ENCODE results near the gene PEX7. TPM values are rescaled to one million over a fixed set of nuclear protein-coding genes. Genes with fewer than 3 reads are reported as not detected.
A peak's percentile ranks its signal among the peaks of the same experiment; 100 is the strongest.

PEX7 gene
- total and polyA plus RNA-seq, 10 of the 15 experiments (the other 5 are each of a cell fraction or from before 2014, with no cell fraction given): 0.58 to 12.4 (median 8.8) TPM

DNA sequence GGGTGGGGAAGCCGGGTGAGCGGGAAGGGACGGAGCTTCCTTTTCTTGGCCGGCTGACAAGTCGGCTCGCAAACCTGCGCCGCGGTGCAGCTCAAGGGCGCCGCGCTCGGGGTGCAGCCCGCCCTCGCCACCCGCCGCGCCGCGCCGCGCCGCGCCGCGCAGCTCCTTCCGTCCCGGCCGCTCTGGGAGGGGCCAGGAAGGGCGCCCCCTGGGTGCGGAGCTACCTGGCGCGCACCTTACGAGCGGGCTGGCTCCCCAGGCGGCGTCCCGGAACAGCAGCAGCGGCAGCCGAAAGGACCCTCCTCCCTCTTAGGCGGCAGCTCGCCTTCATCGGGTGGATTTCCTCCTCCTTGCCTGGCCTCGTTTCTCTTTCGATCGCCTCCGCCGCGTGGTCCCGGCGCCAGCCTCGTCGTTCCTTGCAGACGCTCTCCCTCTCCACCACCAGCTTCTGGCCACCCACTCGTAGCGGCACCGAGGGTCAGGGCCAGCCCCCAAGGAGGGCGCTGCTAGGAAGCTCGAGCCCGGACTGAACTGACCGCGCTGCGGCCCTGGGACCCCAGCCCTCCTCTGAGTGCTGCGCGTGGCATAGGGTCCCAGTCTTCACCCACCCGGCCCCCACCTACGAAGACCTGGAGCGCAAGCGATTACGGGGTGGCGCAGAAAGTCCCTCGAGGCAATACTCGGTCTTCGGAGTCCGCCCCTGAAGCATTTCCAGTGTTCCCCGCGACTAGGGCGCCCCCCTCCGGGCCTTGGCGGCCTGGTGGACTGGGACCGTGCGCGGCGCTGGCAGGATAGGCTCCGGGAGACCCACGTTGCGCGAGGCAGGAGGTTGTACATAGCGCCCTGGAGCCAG is 29.8 kb upstream of the PEX7 start, which contains the start of gene MAP3K5 (continued):
- TF ChIP-seq SIN3A (IDR thresholded peaks at IDR 0.05; ENCODE audit: low read depth, low read length) (peak; percentile 49; the same call in 1 of the 2 replicates), ZBTB4 (CRISPR knock-in tag; IDR thresholded peaks at IDR 0.05) (no peak), BRCA1 (IDR thresholded peaks at IDR 0.05; ENCODE audit: low read depth, low read length) (no peak), ZBED1 (IDR thresholded peaks at IDR 0.05; ENCODE audit: borderline replicate concordance) (no peak; the same call in 1 of the 2 replicates), SMAD5 (IDR thresholded peaks at IDR 0.05; ENCODE audit: low read depth) (no peak), CEBPB (IDR thresholded peaks at IDR 0.05; ENCODE audit: borderline replicate concordance in 1 of 2, low read depth in 2 of 2, low read length in 2 of 2) (no peak), MYC (IDR thresholded peaks at IDR 0.05; ENCODE audit: insufficient read depth, insufficient read length, insufficient replicate concordance, low read length, severe bottlenecking) (peak; percentile 46), EP300 (IDR thresholded peaks at IDR 0.05; ENCODE audit: borderline replicate concordance in 1 of 2, control insufficient read depth in 1 of 2, low read depth in 2 of 2, low read length in 2 of 2) (peak in 1 of 2 experiments; percentile 4; a peak in 1 of 4 replicates), NRF1 (conservative IDR thresholded peaks at IDR 0.05; ENCODE audit: low read depth, low read length) (peak; percentile 5; the same call in 1 of the 2 replicates), CBFB (IDR thresholded peaks at IDR 0.05; ENCODE audit: low read depth) (no peak), HDGF (IDR thresholded peaks at IDR 0.05) (peak; percentile 94), CREM (IDR thresholded peaks at IDR 0.05; ENCODE audit: low read depth) (peak; percentile 16; the same call in 1 of the 2 replicates), DPF2 (IDR thresholded peaks at IDR 0.05) (peak; percentile 78), PRDM15 (CRISPR knock-in tag; IDR thresholded peaks at IDR 0.05) (no peak)
- TF ChIP-seq, protein P1, sequence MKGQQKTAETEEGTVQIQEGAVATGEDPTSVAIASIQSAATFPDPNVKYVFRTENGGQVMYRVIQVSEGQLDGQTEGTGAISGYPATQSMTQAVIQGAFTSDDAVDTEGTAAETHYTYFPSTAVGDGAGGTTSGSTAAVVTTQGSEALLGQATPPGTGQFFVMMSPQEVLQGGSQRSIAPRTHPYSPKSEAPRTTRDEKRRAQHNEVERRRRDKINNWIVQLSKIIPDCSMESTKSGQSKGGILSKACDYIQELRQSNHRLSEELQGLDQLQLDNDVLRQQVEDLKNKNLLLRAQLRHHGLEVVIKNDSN (IDR thresholded peaks at IDR 0.05; ENCODE audit: borderline replicate concordance, extremely low read length, insufficient read depth, low read depth, low read length): no peak
- TF ChIP-seq, protein P2, sequence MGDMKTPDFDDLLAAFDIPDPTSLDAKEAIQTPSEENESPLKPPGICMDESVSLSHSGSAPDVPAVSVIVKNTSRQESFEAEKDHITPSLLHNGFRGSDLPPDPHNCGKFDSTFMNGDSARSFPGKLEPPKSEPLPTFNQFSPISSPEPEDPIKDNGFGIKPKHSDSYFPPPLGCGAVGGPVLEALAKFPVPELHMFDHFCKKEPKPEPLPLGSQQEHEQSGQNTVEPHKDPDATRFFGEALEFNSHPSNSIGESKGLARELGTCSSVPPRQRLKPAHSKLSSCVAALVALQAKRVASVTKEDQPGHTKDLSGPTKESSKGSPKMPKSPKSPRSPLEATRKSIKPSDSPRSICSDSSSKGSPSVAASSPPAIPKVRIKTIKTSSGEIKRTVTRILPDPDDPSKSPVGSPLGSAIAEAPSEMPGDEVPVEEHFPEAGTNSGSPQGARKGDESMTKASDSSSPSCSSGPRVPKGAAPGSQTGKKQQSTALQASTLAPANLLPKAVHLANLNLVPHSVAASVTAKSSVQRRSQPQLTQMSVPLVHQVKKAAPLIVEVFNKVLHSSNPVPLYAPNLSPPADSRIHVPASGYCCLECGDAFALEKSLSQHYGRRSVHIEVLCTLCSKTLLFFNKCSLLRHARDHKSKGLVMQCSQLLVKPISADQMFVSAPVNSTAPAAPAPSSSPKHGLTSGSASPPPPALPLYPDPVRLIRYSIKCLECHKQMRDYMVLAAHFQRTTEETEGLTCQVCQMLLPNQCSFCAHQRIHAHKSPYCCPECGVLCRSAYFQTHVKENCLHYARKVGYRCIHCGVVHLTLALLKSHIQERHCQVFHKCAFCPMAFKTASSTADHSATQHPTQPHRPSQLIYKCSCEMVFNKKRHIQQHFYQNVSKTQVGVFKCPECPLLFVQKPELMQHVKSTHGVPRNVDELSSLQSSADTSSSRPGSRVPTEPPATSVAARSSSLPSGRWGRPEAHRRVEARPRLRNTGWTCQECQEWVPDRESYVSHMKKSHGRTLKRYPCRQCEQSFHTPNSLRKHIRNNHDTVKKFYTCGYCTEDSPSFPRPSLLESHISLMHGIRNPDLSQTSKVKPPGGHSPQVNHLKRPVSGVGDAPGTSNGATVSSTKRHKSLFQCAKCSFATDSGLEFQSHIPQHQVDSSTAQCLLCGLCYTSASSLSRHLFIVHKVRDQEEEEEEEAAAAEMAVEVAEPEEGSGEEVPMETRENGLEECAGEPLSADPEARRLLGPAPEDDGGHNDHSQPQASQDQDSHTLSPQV (IDR thresholded peaks at IDR 0.05): peak; percentile 90
